ENCODE results near the gene RTTN.

Gene RTTN

DNA sequence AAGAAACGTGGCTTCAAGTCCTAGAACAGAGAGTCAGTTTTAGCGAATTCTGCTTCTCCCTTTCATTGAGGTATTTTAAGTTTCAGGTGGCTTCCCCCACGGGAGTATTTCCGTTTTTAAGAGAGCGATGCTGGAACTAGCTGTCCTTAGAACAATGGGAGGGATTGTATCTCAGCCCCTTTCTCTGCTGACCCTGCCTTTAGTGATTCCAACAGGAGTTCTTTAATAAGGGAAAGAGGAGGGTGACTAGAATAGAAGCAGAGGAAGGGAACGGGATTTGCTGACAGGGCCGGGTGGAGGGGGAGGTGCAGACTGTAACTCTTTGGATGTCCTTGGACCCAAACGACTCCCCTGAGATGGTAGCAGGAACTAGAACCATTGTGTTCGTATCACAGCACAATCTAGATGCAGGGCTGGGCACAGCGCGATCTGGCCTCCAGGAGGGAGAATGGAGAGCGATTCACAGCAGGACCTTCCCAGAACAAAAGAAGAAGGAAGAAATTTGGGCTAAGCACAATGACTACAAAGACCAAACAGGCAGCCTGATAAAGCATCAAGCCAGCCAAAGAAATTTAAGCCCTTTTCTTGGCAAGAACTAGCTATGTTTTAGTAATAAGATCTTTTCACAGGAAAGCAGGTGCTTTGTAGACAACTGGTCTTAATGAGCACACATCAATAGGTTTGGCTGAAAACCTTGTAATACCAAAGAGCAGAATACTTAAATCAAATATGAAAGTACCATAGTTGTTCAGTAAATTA is 15.8 kb upstream of the RTTN start:
- DNase-seq (ENCODE audit: low spot score) = no peak
- TF ChIP-seq, protein P1, sequence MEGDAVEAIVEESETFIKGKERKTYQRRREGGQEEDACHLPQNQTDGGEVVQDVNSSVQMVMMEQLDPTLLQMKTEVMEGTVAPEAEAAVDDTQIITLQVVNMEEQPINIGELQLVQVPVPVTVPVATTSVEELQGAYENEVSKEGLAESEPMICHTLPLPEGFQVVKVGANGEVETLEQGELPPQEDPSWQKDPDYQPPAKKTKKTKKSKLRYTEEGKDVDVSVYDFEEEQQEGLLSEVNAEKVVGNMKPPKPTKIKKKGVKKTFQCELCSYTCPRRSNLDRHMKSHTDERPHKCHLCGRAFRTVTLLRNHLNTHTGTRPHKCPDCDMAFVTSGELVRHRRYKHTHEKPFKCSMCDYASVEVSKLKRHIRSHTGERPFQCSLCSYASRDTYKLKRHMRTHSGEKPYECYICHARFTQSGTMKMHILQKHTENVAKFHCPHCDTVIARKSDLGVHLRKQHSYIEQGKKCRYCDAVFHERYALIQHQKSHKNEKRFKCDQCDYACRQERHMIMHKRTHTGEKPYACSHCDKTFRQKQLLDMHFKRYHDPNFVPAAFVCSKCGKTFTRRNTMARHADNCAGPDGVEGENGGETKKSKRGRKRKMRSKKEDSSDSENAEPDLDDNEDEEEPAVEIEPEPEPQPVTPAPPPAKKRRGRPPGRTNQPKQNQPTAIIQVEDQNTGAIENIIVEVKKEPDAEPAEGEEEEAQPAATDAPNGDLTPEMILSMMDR (IDR thresholded peaks at IDR 0.05; ENCODE audit: extremely low read depth, missing control alignments) = no peak

DNA sequence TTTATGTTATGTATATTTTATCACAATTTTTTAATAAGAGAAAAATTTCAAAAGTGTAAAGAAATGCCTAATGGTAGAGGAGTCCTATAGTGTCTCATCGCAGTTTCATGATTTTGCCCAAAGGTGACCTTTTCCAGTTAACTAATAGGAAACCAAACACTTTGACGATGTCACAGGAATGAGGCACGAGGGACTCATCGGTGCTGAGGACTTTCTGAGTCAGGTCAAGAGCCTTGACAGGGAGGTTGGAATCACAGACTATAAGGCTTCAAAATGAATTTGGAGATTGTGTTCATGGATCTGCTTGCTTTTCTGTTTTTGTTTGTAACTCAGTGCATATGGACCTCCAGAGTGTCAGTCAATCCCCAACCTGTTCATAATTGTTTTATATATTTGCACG is 15.1 kb upstream of the RTTN start:
- TF ChIP-seq, protein P1 (IDR thresholded peaks at IDR 0.05; ENCODE audit: extremely low read depth, missing control alignments) = no peak
- no peak for DNase-seq (ENCODE audit: low spot score)

DNA sequence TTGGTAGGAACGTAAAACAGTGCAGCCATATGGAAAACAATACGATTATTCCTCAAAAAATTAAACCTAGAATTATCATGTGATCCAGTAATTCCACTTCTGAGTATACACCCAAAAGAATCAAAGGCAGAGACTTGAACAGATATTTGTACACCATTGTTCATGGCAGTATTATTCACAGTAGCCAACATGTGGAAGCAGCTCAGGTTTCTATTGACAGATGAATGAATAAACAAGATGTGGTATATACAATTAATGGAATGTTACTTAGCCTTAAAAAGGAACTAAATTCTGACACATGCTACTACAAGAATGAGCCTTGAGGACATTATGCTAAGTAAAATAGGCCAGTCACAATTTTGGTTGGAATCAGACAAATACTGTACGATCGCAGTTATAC is 14.2 kb upstream of the RTTN start:
- no peak for DNase-seq (ENCODE audit: low spot score)
- TF ChIP-seq, protein P1 (IDR thresholded peaks at IDR 0.05; ENCODE audit: extremely low read depth, missing control alignments) = no peak

- TF ChIP-seq, protein P1 (IDR thresholded peaks at IDR 0.05; ENCODE audit: extremely low read depth, missing control alignments) = no peak
- DNase-seq (ENCODE audit: low spot score) = no peak
These were observed 11.3 kb upstream of the RTTN start for GRCh38 chr18:70216788-70217187.

- TF ChIP-seq, protein P1 (IDR thresholded peaks at IDR 0.05; ENCODE audit: extremely low read depth, missing control alignments) = no peak
- no peak for DNase-seq (ENCODE audit: low spot score)
These were observed 1.7 kb upstream of the RTTN start for GRCh38 chr18:70207181-70207580.

- no peak for DNase-seq (ENCODE audit: low spot score)
- TF ChIP-seq, protein P1 (IDR thresholded peaks at IDR 0.05; ENCODE audit: extremely low read depth, missing control alignments) = no peak
These were observed 5.2 kb downstream of the RTTN start for GRCh38 chr18:70200286-70200685.

DNA sequence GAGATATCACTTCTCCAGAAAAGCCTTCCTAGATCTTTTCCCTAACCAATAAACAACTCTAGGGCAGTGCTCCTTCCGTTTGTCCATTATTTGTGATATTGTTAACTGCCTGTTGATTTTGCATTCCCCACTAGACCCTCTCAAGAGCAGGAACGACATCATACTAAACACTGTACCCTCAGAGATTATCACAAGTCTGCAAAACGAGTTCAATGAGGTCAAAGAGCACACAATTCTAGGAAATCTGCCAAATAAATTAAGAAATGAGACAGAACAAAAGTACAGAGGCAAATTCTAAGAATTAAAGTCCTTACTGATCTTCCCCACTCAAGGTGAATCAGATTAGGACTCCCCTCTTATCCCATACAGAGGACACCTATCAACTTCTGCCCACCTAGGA is 7.6 kb downstream of the RTTN start:
- TF ChIP-seq, protein P1 (IDR thresholded peaks at IDR 0.05; ENCODE audit: extremely low read depth, missing control alignments) = no peak
- no peak for DNase-seq (ENCODE audit: low spot score)

Data from GM20000 (cell line).